Keratinocyte (primary cell): ENCODE measurements around the gene CERS1. TPM values are rescaled to one million over a fixed set of nuclear protein-coding genes. Genes with fewer than 3 reads are reported as not detected.

Experiments
- DNase-seq: peaks from one replicate; pipeline ENCODE4 v3.0.0-alpha.2; 2011; ENCODE audit warnings: low read depth, missing footprints, low spot score
- FAIRE-seq: peaks from 2 replicates; lab custom pipeline; 2011; peaks lifted over from hg19 to GRCh38; lab: Jason Lieb, UNC
- H2AFZ ChIP-seq: 2 replicates; pipeline ENCODE4 v1.6.0; 2012; ENCODE audit warnings: low read length, control low read depth, inconsistent platforms; ENCODE audit not compliant: control insufficient read depth
- H3K27ac ChIP-seq: 2 replicates; pipeline ENCODE4 v1.5.1; 2011; ENCODE audit warnings: low read length; ENCODE audit not compliant: control insufficient read depth, insufficient read depth
- H3K27me3 ChIP-seq: 3 replicates; pipeline ENCODE4 v1.6.0; 2011; ENCODE audit warnings: low read length; ENCODE audit not compliant: control insufficient read depth, insufficient read depth; ENCODE audit errors: extremely low read depth
- H3K36me3 ChIP-seq, 2 experiments: 2 replicates in 1 of 2; 3 replicates in 1 of 2; pipeline ENCODE4 v1.5.1; 2011; ENCODE audit warnings: low read length in 2 of 2, mild to moderate bottlenecking in 1 of 2; ENCODE audit not compliant: control insufficient read depth in 2 of 2, insufficient read depth in 2 of 2; ENCODE audit errors: extremely low read depth in 1 of 2
- H3K4me1 ChIP-seq: 3 replicates; pipeline ENCODE4 v1.5.1; 2011; ENCODE audit warnings: low read length; ENCODE audit not compliant: control insufficient read depth, insufficient read depth; ENCODE audit errors: extremely low read depth
- H3K4me2 ChIP-seq: 3 replicates; pipeline ENCODE4 v1.6.0; 2011; ENCODE audit warnings: low read depth, low read length; ENCODE audit not compliant: control insufficient read depth, insufficient read depth; ENCODE audit errors: extremely low read depth
- H3K4me3 ChIP-seq, 3 experiments: fragments of 200-600 bp in 1 of 3; sonication (generic) in 1 of 3; 2 replicates in 2 of 3; 3 replicates in 1 of 3; pipeline ENCODE4 v1.5.1; 2011 to 2016; ENCODE audit warnings: low read length in 3 of 3, mild to moderate bottlenecking in 3 of 3, control low read depth in 2 of 3, inconsistent platforms in 1 of 3, low read depth in 1 of 3, mixed read lengths in 1 of 3, mixed run types in 1 of 3, moderate library complexity in 1 of 3; ENCODE audit not compliant: control insufficient read depth in 2 of 3, insufficient read depth in 2 of 3; ENCODE audit errors: extremely low read depth in 1 of 3
- H3K79me2 ChIP-seq: 2 replicates; pipeline ENCODE4 v1.6.0; 2012; ENCODE audit warnings: low read length; ENCODE audit not compliant: control insufficient read depth, insufficient read depth
- H3K9ac ChIP-seq: 3 replicates; pipeline ENCODE4 v1.6.0; 2011; ENCODE audit warnings: low read length; ENCODE audit not compliant: control insufficient read depth, insufficient read depth; ENCODE audit errors: extremely low read depth
- H3K9me1 ChIP-seq: 3 replicates; pipeline ENCODE4 v1.6.0; 2011; ENCODE audit warnings: low read length; ENCODE audit not compliant: control insufficient read depth, insufficient read depth; ENCODE audit errors: extremely low read depth
- H3K9me3 ChIP-seq: 2 replicates; pipeline ENCODE4 v1.5.1; 2012; ENCODE audit warnings: low read depth, low read length; ENCODE audit not compliant: control insufficient read depth
- H4K20me1 ChIP-seq: 3 replicates; pipeline ENCODE4 v1.6.0; 2011; ENCODE audit warnings: low read length; ENCODE audit not compliant: control insufficient read depth, insufficient read depth; ENCODE audit errors: extremely low read depth
- EZH2 ChIP-seq: IDR thresholded peaks from one replicate; pipeline ENCODE4 v1.6.1; 2012; ENCODE audit warnings: inconsistent platforms, mild to moderate bottlenecking, low read length, moderate library complexity
- dilution Hi-C: fragments of 300-500 bp; cut with MboI; formaldehyde crosslinking; loops from one replicate; pipeline ENCODE4 v1.7.0; 2020; ENCODE audit warnings: low sequenced_read_pairs; ENCODE audit not compliant: extremely low pct_ligation_motif_present
- polyA plus RNA-seq, 5 experiments: library from polyadenylated mRNA; depleted of rRNA in 3 of 5; stranded (reverse) in 3 of 5; stranded (forward) in 1 of 5; unstranded in 1 of 5; fragments of >200 nt; gene quantifications; 1 replicate in 1 of 5; 2 replicates in 3 of 5; 3 replicates in 1 of 5; pipeline versions ENCODE4 v1.2.1 to v1.2.3, GENCODE V29; 2011 to 2012; ENCODE audit warnings: missing spikeins in 2 of 5, low read depth in 1 of 5, low replicate concordance in 1 of 5
- TF ChIP-seq, protein P1 (sequence below), 3 experiments: IDR thresholded peaks in 1 of 3; conservative IDR thresholded peaks in 1 of 3; optimal IDR thresholded peaks in 1 of 3; 2 replicates in 2 of 3; 3 replicates in 1 of 3; pipeline versions ENCODE3 to v1.5.1; 2011; ENCODE audit warnings: low read length in 3 of 3, mild to moderate bottlenecking in 3 of 3, moderate library complexity in 2 of 3, control low read depth in 1 of 3, inconsistent platforms in 1 of 3; ENCODE audit not compliant: insufficient read depth in 2 of 3; ENCODE audit errors: extremely low read depth in 1 of 3

The CERS1 gene
- polyA plus RNA-seq, 1 donor (not counting 4 experiments of a cell fraction or from before 2014, with no cell fraction given), result 0.09 TPM

DNA sequence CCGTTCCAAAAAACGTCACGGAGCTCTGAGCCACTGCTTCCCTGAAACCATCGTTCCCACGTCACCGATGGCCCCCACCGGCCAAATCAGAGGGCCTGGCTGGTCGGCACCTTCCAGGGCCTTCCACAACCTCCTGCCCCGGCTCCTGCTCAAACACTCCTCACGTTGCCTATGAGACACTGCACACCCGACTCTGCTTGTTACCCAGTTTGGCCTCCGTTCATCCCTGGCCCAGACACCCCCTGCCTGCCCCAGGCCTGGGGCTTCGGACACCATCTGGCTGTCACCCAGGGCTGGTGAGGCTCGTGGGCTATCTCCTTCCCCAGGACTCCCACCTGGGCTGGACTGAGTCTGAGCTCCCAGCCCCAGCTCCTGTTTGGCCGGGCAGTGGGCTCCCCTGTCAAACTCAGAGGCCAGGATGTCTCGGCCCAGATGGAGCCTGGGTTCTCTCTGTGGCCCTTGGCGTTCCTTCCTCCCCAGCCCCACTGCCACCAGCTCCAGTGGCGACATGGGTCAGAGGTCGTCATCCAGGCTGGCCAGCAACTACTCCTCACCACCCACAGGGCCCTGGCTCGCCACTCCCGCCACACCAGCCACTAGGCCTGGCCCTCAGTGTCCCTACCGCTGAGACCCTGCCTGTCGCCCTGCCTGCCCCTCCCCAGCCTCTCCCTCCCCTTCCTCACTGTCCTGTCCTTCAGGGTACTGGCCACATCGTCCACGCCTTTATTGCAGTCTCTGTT is 17.7 kb downstream of the CERS1 start:
- H4K20me1 ChIP-seq, result no peaks in the 10 kb centered on the region
- no peak overlapping the region for H3K27ac ChIP-seq
- FAIRE-seq (no peak), DNase-seq (no peak)
- no peaks in the 10 kb centered on the region for H3K9me3 ChIP-seq
- no peak overlapping the region for H3K4me3 ChIP-seq
- TF ChIP-seq EZH2, result no peak
- TF ChIP-seq, protein P1, sequence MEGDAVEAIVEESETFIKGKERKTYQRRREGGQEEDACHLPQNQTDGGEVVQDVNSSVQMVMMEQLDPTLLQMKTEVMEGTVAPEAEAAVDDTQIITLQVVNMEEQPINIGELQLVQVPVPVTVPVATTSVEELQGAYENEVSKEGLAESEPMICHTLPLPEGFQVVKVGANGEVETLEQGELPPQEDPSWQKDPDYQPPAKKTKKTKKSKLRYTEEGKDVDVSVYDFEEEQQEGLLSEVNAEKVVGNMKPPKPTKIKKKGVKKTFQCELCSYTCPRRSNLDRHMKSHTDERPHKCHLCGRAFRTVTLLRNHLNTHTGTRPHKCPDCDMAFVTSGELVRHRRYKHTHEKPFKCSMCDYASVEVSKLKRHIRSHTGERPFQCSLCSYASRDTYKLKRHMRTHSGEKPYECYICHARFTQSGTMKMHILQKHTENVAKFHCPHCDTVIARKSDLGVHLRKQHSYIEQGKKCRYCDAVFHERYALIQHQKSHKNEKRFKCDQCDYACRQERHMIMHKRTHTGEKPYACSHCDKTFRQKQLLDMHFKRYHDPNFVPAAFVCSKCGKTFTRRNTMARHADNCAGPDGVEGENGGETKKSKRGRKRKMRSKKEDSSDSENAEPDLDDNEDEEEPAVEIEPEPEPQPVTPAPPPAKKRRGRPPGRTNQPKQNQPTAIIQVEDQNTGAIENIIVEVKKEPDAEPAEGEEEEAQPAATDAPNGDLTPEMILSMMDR (optimal IDR thresholded peaks at IDR 0.05 in 1 of 3, IDR thresholded peaks at IDR 0.05 in 1 of 3, conservative IDR thresholded peaks at IDR 0.05 in 1 of 3; ENCODE audit: extremely low read depth in 1 of 3, insufficient read depth in 2 of 3, low read length in 3 of 3), result no peak
- no peak overlapping the region for H2AFZ ChIP-seq
- dilution Hi-C loops, result no loop called here
- no peaks in the 10 kb centered on the region for H3K36me3 ChIP-seq
- H3K9me1 ChIP-seq, result no peaks in the 10 kb centered on the region
- no peak overlapping the region for H3K4me2 ChIP-seq
- no peaks in the 10 kb centered on the region for H3K4me1 ChIP-seq
- H3K27me3 ChIP-seq, result peaks cover 4% of the 10 kb centered on the region
- no peaks in the 10 kb centered on the region for H3K79me2 ChIP-seq
- H3K9ac ChIP-seq, result no peak overlapping the region

DNA sequence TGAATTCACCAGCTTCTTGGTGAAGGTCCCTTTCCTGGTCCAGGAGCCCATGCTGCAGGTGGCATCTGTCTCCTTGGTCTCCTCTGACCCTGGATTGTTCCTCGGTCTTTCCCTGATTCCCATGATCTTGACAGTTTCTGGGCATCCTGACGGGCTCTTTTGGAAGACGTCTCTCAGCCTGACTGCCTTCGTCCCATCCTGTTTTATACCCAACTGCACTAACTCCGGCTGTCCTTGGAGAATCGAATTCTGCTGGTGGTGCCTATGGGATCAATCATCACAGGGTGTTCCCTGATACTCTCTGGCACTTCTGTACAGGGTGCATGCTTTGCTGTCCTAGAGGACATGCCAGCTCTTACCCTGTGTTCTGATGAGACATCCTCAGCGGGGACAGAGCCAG is 19.1 kb downstream of the CERS1 start:
- Histone ChIP-seq H3K79me2 (no peaks in the 10 kb centered on the region), H3K27me3 (peaks cover 4% of the 10 kb centered on the region), H4K20me1 (no peaks in the 10 kb centered on the region), H3K9me1 (no peaks in the 10 kb centered on the region), H3K27ac (no peak overlapping the region), H3K4me1 (no peaks in the 10 kb centered on the region), H3K9ac (no peak overlapping the region), H3K4me2 (no peak overlapping the region), H2AFZ (no peak overlapping the region), H3K36me3 (no peaks in the 10 kb centered on the region), H3K9me3 (no peaks in the 10 kb centered on the region), H3K4me3 (no peak overlapping the region)
- TF ChIP-seq, protein P1 (optimal IDR thresholded peaks at IDR 0.05 in 1 of 3, IDR thresholded peaks at IDR 0.05 in 1 of 3, conservative IDR thresholded peaks at IDR 0.05 in 1 of 3; ENCODE audit: extremely low read depth in 1 of 3, insufficient read depth in 2 of 3, low read length in 3 of 3), result no peak
- TF ChIP-seq EZH2, result no peak
- dilution Hi-C loops, result no loop called here
- no peak for FAIRE-seq
- no peak for DNase-seq
